Kasumi-1 (cell line): ENCODE data around the gene NOLC1.

ENCODE experiments used
- DNase-seq, 2 experiments: peaks; one replicate each; lab custom pipeline; 2025; lab: John Stamatoyannopoulos, UW

NOLC1 gene

GRCh38 chr10:102200751-102201640, 48.8 kb downstream of the NOLC1 start:
- DNase-seq = no peak

- DNase-seq = no peak
Measured at GRCh38 chr10:102202386-102202785, 50.2 kb downstream of the NOLC1 start.

GRCh38 chr10:102208311-102209035, 56.3 kb downstream of the NOLC1 start:
- DNase-seq = no peak

- no peak for DNase-seq
Measured at GRCh38 chr10:102211615-102212299, 59.6 kb downstream of the NOLC1 start.
